Muscle layer of colon (tissue), 2 donors: ENCODE data around the gene PANK1.

ENCODE experiments used
- H3K27ac ChIP-seq: one replicate; pipeline ENCODE4 v1.7.0; 2013; ENCODE audit warnings: low read depth, mild to moderate bottlenecking, low read length, moderate library complexity
- H3K27me3 ChIP-seq, 2 donors: one replicate each; pipeline ENCODE4 v1.7.0; 2013; ENCODE audit warnings: low read length in 2 of 2, mild to moderate bottlenecking in 2 of 2; ENCODE audit not compliant: insufficient read depth in 2 of 2, control insufficient read depth in 1 of 2
- H3K36me3 ChIP-seq: one replicate; pipeline ENCODE4 v1.7.0; 2013; ENCODE audit warnings: mild to moderate bottlenecking, low read length; ENCODE audit not compliant: insufficient read depth
- H3K4me1 ChIP-seq: one replicate; pipeline ENCODE4 v1.7.0; 2013; ENCODE audit warnings: mild to moderate bottlenecking, low read length; ENCODE audit not compliant: insufficient read depth
- H3K4me3 ChIP-seq, 2 donors: one replicate each; pipeline ENCODE4 v1.7.0; 2013; ENCODE audit warnings: low read length in 2 of 2, low read depth in 1 of 2, mild to moderate bottlenecking in 1 of 2, moderate library complexity in 1 of 2
- H3K9ac ChIP-seq: one replicate; pipeline ENCODE4 v1.7.0; 2013; ENCODE audit warnings: low read length
- H3K9me3 ChIP-seq: one replicate; pipeline ENCODE4 v1.7.0; 2013; ENCODE audit warnings: mild to moderate bottlenecking, low read length
- donor health status: abdominal sarcoma.
- donor health status: Adenocarcinoma of cecum.

The PANK1 gene

GRCh38 chr10:89589101-89589720, 55.8 kb downstream of the PANK1 start:
- Histone ChIP-seq H3K4me1 (peaks cover 11% of the 10 kb centered on the region), H3K9me3 (no peaks in the 10 kb centered on the region), H3K36me3 (no peaks in the 10 kb centered on the region), H3K27ac (no peak overlapping the region), H3K9ac (no peak overlapping the region), H3K27me3 (no peaks in the 10 kb centered on the region), H3K4me3 (no peak overlapping the region)

GRCh38 chr10:89588671-89589070, 56.4 kb downstream of the PANK1 start:
- H3K36me3 ChIP-seq: no peaks in the 10 kb centered on the region
- no peaks in the 10 kb centered on the region for H3K9me3 ChIP-seq
- no peak overlapping the region for H3K27ac ChIP-seq
- H3K4me3 ChIP-seq: no peak overlapping the region
- H3K9ac ChIP-seq: no peak overlapping the region
- H3K27me3 ChIP-seq: no peaks in the 10 kb centered on the region
- H3K4me1 ChIP-seq: peaks cover 11% of the 10 kb centered on the region

DNA sequence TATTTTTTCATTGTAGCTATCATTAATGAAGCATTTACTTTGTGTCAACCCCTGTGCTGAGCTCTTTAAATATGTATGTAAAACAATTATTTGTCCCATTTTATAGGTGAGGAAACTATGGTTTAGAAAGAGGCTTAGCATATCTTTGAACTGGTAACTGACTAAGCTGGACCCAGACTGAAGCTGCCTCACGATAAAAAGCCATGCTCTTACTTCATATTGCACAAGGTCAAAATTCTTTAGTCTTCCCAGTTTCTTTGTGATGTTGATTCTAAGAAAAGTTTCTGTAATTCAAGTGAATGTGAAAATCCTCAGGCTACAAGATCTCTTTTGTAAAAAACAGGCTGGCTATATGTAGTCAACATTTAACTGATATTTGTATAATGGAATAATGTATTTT, 63.0 kb downstream of the PANK1 start:
- no peak overlapping the region for H3K27ac ChIP-seq
- H3K4me3 ChIP-seq: no peak overlapping the region
- H3K4me1 ChIP-seq: no peaks in the 10 kb centered on the region
- H3K27me3 ChIP-seq: no peaks in the 10 kb centered on the region
- no peaks in the 10 kb centered on the region for H3K36me3 ChIP-seq
- H3K9ac ChIP-seq: no peak overlapping the region
- H3K9me3 ChIP-seq: no peaks in the 10 kb centered on the region

DNA sequence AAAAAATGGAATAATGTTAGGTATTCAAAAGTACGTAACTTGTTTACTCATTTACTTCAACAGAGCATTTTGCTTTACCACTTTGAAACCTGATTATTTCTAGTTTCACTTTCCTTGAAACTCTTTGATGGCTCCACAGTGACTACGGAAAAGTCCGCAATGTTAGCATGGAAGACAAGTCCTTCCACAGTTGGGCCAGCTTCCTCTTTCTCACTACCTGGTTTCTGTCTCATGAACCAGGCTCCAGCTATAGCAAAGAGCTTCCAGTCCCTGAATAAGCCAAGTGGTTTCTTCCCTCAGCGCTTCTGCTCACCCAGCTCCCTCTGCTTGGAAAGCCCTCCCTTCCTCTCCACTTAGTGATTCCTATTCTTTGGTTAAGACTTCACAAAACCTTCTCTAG, 64.8 kb downstream of the PANK1 start:
- H3K9ac ChIP-seq: no peak overlapping the region
- H3K9me3 ChIP-seq: no peaks in the 10 kb centered on the region
- H3K36me3 ChIP-seq: no peaks in the 10 kb centered on the region
- no peak overlapping the region for H3K4me3 ChIP-seq
- H3K27ac ChIP-seq: no peak overlapping the region
- H3K27me3 ChIP-seq: no peaks in the 10 kb centered on the region
- H3K4me1 ChIP-seq: no peaks in the 10 kb centered on the region

DNA sequence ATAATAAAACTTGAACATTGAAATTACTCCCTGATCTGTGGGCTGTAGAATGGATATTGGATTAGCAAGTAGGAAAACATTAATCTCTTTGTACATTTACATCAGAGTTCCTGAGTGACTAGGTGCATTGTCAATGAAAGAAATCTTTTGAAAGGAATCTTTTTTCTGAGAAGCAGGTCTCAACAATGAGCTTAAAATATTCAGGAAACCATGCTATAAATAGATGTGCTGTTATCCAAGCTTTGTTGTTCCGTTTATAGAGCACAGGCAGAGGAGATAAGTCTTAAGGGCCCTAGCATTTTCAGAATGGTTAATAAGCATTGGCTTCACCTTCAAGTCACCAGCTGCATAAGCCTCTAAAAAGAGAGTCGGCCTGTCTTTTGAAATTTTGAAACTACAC, 68.3 kb downstream of the PANK1 start:
- no peak overlapping the region for H3K27ac ChIP-seq
- H3K27me3 ChIP-seq: no peaks in the 10 kb centered on the region
- H3K9ac ChIP-seq: no peak overlapping the region
- H3K9me3 ChIP-seq: no peaks in the 10 kb centered on the region
- H3K4me1 ChIP-seq: no peaks in the 10 kb centered on the region
- H3K4me3 ChIP-seq: no peak overlapping the region
- H3K36me3 ChIP-seq: no peaks in the 10 kb centered on the region

DNA sequence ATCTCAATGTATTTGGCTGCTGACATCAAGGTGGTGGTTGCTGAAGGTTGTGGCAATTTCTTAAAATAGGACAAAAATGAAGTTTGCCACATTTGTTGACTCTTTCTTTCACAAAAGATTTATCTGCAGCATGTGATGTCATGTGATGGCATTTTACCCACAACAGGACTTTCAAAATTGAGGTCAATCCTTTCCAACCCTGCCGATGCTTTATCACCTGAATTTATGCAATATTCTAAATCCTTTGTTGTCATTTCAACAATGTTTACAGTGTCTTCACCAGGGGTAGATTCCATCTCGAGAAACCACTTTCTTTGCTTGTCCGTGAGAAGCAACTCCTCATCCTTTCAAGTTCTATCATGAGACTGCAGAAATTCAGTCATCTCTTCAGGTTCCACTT, 69.0 kb downstream of the PANK1 start:
- no peak overlapping the region for H3K27ac ChIP-seq
- H3K9me3 ChIP-seq: no peaks in the 10 kb centered on the region
- H3K9ac ChIP-seq: no peak overlapping the region
- H3K4me1 ChIP-seq: no peaks in the 10 kb centered on the region
- H3K36me3 ChIP-seq: no peaks in the 10 kb centered on the region
- H3K27me3 ChIP-seq: no peaks in the 10 kb centered on the region
- no peak overlapping the region for H3K4me3 ChIP-seq

DNA sequence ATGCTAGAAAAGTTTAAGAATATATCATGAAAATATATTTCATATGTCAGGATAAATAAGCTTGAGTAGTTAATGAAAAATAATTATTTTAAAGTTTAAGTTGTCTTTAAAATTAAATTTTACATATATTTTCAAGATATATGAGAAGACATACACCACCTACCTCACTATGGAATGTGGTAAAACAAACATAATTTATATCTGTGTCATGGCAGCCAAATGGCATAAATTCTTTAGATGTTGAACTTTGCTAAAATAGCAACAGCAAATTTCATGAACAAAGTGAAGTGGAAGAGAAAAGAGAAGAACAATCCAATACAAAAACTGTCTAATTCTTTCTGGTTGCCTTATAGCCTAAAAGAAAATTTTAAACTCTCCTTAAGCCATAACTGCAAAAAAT, 70.0 kb downstream of the PANK1 start:
- Histone ChIP-seq H3K4me3 (no peak overlapping the region), H3K27ac (no peak overlapping the region), H3K27me3 (no peaks in the 10 kb centered on the region), H3K4me1 (no peaks in the 10 kb centered on the region), H3K9me3 (no peaks in the 10 kb centered on the region), H3K9ac (no peak overlapping the region), H3K36me3 (no peaks in the 10 kb centered on the region)

- Histone ChIP-seq H3K27ac (no peak overlapping the region), H3K4me1 (no peaks in the 10 kb centered on the region), H3K36me3 (no peaks in the 10 kb centered on the region), H3K9me3 (no peaks in the 10 kb centered on the region), H3K9ac (no peak overlapping the region), H3K4me3 (no peak overlapping the region), H3K27me3 (no peaks in the 10 kb centered on the region)
Measured at GRCh38 chr10:89574368-89574767, 70.7 kb downstream of the PANK1 start.

DNA sequence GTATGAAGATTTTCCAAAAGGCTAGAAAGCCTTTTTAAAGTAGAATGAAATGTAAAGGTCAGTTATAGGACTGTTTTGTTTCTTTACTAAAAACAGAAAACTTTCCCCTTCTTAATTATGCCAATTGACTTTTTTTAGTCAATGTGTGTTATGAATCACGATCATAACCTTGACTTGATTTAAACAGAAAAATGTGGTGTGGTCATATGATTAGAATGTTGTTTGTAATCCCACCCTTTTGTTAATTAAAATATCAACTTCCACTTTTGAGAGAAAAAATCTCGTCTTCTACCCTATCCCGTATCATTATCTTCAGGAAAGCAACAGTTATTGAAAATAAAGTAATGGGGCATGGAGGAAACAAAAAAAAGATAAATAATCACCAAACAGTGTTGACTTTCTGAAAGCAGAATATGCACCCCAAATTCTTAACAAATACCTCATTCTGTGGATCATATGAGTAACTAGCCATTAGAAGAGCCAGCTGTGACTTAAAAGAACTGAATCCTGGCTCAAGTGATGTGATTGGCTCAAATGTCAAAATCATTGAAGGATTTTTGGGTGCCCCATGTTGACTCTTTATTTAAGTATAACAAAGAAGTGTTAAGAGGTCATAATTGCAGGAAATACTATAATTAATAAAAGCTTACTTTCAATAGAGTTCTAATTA, 77.3 kb downstream of the PANK1 start:
- Histone ChIP-seq H3K9ac (no peak overlapping the region), H3K36me3 (no peaks in the 10 kb centered on the region), H3K9me3 (no peaks in the 10 kb centered on the region), H3K4me1 (no peaks in the 10 kb centered on the region), H3K4me3 (no peak overlapping the region), H3K27ac (no peak overlapping the region), H3K27me3 (no peaks in the 10 kb centered on the region)

DNA sequence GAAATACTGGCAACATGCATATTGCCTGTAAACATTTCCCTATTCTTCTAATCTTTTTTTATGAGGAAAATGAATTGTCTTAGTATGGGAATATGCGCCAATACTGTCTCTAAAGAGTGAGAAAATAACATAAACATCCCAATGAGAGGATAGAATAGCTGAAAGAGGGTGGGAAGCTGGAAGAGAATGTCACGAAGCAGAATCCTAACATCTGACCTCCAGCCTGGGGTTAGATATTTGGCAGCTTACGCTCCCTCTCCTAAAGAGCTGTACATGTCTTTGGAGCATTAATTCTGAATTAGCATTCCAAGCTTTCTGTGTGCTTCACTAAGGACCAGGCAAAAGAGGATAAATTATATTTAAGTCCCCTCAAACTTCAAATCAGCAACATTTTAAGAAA, 78.0 kb downstream of the PANK1 start:
- no peaks in the 10 kb centered on the region for H3K27me3 ChIP-seq
- H3K9ac ChIP-seq: no peak overlapping the region
- no peak overlapping the region for H3K27ac ChIP-seq
- no peaks in the 10 kb centered on the region for H3K36me3 ChIP-seq
- no peaks in the 10 kb centered on the region for H3K4me1 ChIP-seq
- no peaks in the 10 kb centered on the region for H3K9me3 ChIP-seq
- H3K4me3 ChIP-seq: no peak overlapping the region

GRCh38 chr10:89566095-89566950, 78.7 kb downstream of the PANK1 start:
- H3K9ac ChIP-seq: no peak overlapping the region
- H3K4me1 ChIP-seq: no peaks in the 10 kb centered on the region
- H3K4me3 ChIP-seq: no peak overlapping the region
- H3K36me3 ChIP-seq: no peaks in the 10 kb centered on the region
- no peak overlapping the region for H3K27ac ChIP-seq
- no peaks in the 10 kb centered on the region for H3K27me3 ChIP-seq
- no peaks in the 10 kb centered on the region for H3K9me3 ChIP-seq
